ENCODE data around the gene VSIG2. TPM values are rescaled to one million over a fixed set of nuclear protein-coding genes. Genes with fewer than 3 reads are reported as not detected.

Gene VSIG2, protein sequence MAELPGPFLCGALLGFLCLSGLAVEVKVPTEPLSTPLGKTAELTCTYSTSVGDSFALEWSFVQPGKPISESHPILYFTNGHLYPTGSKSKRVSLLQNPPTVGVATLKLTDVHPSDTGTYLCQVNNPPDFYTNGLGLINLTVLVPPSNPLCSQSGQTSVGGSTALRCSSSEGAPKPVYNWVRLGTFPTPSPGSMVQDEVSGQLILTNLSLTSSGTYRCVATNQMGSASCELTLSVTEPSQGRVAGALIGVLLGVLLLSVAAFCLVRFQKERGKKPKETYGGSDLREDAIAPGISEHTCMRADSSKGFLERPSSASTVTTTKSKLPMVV
- total RNA-seq, result under 1 TPM; 0.31 to 0.34 TPM

DNA sequence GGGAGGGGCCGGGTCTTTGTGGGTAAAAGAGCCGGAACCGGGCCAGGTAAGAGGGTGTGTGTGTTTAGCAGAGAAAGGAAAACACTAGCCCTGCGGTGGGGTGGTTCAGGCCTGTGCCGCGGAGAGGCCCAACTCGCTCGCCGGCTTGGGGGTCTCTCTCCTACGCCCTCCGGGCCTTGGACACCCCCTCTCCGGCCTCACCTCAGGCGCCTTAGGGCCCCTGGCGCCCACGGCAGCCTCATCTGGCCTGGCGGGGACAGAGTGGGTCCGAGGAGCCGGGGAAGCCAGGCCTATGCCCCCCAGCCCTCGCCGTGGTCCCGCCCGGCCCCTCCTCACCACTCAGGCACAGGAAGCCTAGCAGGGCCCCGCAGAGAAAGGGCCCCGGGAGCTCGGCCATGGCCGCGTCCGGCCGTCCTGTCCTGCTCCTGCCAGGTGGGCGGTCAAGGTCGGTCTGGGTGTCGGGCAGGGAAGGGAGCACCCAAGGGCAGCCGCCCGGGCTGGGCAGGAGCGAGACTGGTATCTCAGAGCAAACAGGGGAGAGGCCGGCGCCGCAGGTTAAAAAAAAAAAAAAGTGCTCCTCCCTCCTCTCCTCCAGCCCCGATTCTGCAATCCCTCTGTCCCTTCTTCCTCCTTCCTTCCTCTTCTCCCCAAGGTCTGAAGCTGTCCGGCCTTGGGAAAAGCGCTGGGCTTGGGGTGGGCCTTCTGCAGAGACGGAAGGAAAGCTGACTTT is at the start of gene VSIG2:
Gene VSIG2, minus strand, starts transcription at position 515 of the 730 bp plus-strand sequence. Its CDS starts 118 bp downstream, at position 397.
- POLR2A ChIA-PET, result no interaction called here
- H3K4me1 Mint-ChIP-seq (ENCODE audit: low read depth), result no peaks in the 10 kb centered on the region
- H3K4me3 Mint-ChIP-seq, result peak within 1 kb of the TSS; percentile 48
- no peak for DNase-seq
- peaks cover 11% of the 10 kb centered on the region for H3K27me3 Mint-ChIP-seq
- intact Hi-C loops (cut with micrococcal nuclease), result no loop called here
- H3K9me3 Mint-ChIP-seq, result no peaks in the 10 kb centered on the region
- no peaks in the 10 kb centered on the region for H3K36me3 Mint-ChIP-seq
- peak within 1 kb of the TSS; percentile 38 for H3K27ac Mint-ChIP-seq
- CTCF ChIA-PET, result interaction anchor here (1.4 to 4.5 kb wide), 5 partner anchors 11 to 86 kb away, joined by 5 to 29 read pairs (median 7); partner anchors contain the start of gene ESAM

DNA sequence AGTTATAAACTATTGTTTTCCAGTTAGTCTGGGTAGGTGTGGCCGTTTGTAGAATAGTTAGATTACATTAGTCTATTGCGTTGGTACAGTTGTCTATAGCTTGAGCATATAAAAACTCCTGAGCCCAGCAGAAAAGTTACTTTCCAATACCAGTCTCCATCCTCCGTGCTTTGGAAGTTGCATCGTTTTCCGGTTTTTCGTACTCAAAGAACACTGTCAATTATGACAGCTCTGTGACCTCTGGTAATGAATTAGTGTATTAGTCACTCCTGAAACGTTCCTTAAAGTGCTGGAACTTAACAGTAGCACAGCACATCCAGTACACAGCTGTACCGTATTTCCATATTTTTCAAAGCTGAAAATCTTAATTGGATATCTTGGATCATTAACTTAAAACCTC is 49.0 kb upstream of the VSIG2 start:
- intact Hi-C loops (cut with micrococcal nuclease), result loop anchor here (2.0 kb wide), 1 partner anchor 76 kb away; no protein-coding TSS in a partner anchor
- H3K27me3 Mint-ChIP-seq, result no peaks in the 10 kb centered on the region
- H3K27ac Mint-ChIP-seq, result peak overlapping the region; percentile 94
- ChIA-PET CTCF (interaction anchor here (1.0 to 6.6 kb wide), 12 partner anchors 9 to 179 kb away, joined by 3 to 61 read pairs (median 7); partner anchors contain the start of genes ROBO3 and TBRG1), POLR2A (interaction anchor here (0.6 to 2.9 kb wide), 9 partner anchors 13 to 178 kb away, joined by 3 to 16 read pairs (median 4); partner anchors contain the start of genes ESAM, SIAE, SPA17 and TBRG1)
- peak overlapping the region; percentile 82 for H3K4me3 Mint-ChIP-seq
- H3K9me3 Mint-ChIP-seq, result no peaks in the 10 kb centered on the region
- H3K4me1 Mint-ChIP-seq (ENCODE audit: low read depth), result peaks cover 27% of the 10 kb centered on the region
- H3K36me3 Mint-ChIP-seq, result no peaks in the 10 kb centered on the region
- DNase-seq, result no peak

DNA sequence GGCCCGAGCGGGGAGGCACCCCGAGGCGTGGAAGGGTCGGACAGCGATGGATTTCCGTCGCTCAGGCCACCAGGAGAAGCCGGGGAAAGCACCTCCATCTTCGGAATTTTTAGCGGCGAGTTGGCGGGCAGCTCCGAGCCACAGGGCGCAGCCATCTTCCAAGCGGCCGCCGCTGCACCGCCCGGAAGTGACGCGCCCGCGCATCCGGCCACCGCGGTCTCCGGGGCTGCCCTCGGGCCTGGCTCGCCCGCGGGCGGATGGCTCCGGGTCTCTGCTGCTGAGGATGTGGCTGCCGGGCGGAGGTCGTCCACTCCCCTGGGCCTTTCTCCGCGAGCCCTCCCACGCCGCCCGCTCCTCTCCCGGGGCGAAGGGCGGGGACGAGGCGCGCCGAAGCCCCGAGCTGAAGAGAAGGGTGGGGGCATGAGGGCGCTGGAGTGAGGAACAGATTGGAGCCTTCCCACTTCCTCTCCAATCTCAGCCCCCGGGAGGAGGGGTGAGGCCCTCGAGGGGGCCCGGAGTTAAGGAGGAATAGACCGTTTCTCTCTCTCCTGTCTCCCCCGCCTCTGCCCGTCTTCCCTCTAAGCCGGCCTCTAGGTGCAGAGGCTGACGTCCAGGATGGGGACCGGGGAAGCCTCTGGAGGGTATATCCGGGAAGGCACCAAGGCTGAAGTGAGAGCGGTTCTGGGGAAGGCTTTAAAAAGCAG is 48.3 kb upstream of the VSIG2 start, which contains the start of gene MSANTD2:
Gene MSANTD2, minus strand, starts transcription at position 181 of the 704 bp plus-strand sequence. Its CDS starts 26 bp downstream, at position 155.
- Mint-ChIP-seq H3K4me1 (ENCODE audit: low read depth) (peaks cover 29% of the 10 kb centered on the region), H3K9me3 (no peaks in the 10 kb centered on the region), H3K27ac (peak within 1 kb of the TSS; percentile 94), H3K36me3 (no peaks in the 10 kb centered on the region), H3K27me3 (no peaks in the 10 kb centered on the region), H3K4me3 (peak within 1 kb of the TSS; percentile 89)
- ChIA-PET POLR2A (interaction anchor here (0.9 to 2.9 kb wide), 8 partner anchors 13 to 178 kb away, joined by 3 to 16 read pairs (median 4); partner anchors contain the start of genes SIAE, SPA17 and TBRG1), CTCF (interaction anchor here (1.0 to 6.6 kb wide), 15 partner anchors 8 to 178 kb away, joined by 3 to 61 read pairs (median 7); partner anchors contain the start of genes ROBO3 and TBRG1)
- intact Hi-C loops (cut with micrococcal nuclease), result loop anchor here (1.0 to 2.0 kb wide), 3 partner anchors 60 to 127 kb away; partner anchors contain the start of genes SIAE and SPA17
- peak; percentile 87 for DNase-seq

DNA sequence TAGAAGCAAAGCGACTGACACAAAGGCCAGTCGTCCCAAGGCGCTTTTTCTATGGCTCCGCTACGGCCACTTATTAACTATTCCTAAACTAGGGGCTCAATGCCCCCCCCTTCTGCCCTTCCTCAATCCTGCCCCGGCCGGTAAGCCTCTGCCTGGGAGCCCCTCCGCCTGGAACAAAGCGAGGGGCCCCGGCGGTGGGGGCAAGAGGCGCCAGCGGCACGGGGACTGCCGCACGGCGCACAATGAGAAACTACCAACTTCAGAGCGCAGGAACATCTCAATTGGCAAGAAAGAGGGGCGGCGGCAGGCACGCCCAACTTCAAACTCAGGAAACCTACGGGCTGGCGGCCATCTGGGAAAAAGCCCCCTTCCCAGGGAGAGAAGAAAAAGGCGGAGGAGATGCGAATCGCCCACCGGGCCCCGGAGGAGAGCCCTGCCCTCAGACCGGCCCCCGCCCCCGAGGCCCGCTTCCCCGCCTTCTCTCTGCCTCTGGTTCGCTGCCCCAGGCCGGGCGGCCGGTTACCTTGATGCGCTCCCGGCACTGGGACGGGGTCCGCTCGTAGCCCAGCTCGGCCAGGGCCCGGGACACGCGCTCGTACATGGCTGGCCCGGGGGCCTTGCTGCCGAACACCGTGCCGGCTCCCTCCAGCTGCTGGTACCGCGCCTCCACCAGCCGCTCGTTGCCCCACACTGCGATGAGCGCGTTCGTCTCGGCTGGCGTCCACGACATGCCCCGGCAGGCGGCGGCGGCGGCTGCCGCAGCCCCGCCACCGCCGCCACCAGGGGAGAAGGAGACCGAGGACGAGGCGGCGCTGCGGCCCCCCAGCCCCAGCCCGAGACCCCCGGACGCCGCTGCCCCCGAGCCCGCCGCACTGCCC is 47.5 kb upstream of the VSIG2 start:
- peaks cover 29% of the 10 kb centered on the region for H3K4me1 Mint-ChIP-seq (ENCODE audit: low read depth)
- intact Hi-C loops (cut with micrococcal nuclease), result loop anchor here (1.0 to 5.0 kb wide), 8 partner anchors 36 to 312 kb away; partner anchors contain the start of genes SIAE, SPA17, TBRG1 and TMEM218
- no peaks in the 10 kb centered on the region for H3K9me3 Mint-ChIP-seq
- no peaks in the 10 kb centered on the region for H3K27me3 Mint-ChIP-seq
- H3K27ac Mint-ChIP-seq, result peak overlapping the region; percentile 88
- DNase-seq, result peak; percentile 50
- ChIA-PET POLR2A (interaction anchor here (1.0 to 2.9 kb wide), 9 partner anchors 12 to 177 kb away, joined by 3 to 16 read pairs (median 5); partner anchors contain the start of genes SIAE, SPA17 and TBRG1), CTCF (interaction anchor here (1.0 to 6.6 kb wide), 15 partner anchors 8 to 177 kb away, joined by 3 to 61 read pairs (median 7); partner anchors contain the start of genes ROBO3, SIAE, SPA17 and TBRG1)
- peak overlapping the region; percentile 89 for H3K4me3 Mint-ChIP-seq
- no peaks in the 10 kb centered on the region for H3K36me3 Mint-ChIP-seq

DNA sequence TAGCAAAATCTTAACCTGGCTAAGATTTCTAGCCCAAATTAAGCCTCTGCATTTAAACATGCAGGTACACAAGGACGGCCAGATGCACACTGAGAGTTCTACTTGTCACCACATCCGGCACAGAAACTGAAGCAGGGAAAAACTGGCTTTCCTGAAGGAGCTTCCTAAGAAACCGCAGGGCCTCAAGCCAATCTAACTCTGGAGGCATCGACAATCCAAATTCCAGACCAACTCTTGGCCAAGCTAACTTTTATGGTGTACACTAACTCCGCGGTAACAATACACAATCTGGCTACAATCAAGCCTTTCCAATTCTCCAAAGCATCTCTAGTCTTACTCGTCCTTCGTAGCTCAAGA is 46.9 kb upstream of the VSIG2 start:
- Mint-ChIP-seq H3K4me1 (ENCODE audit: low read depth) (peaks cover 29% of the 10 kb centered on the region), H3K36me3 (no peaks in the 10 kb centered on the region), H3K4me3 (peak overlapping the region; percentile 89), H3K9me3 (no peaks in the 10 kb centered on the region), H3K27me3 (no peaks in the 10 kb centered on the region), H3K27ac (peak overlapping the region; percentile 88)
- DNase-seq, result no peak
- CTCF ChIA-PET, result interaction anchor here (1.3 to 6.6 kb wide), 7 partner anchors 35 to 129 kb away, joined by 3 to 61 read pairs (median 18); partner anchors contain the start of genes SIAE and SPA17
- intact Hi-C loops (cut with micrococcal nuclease), result loop anchor here (1.0 to 5.0 kb wide), 5 partner anchors 36 to 312 kb away; partner anchors contain the start of genes TBRG1 and TMEM218
- POLR2A ChIA-PET, result interaction anchor here (1.1 to 2.9 kb wide), 3 partner anchors 38 to 176 kb away, joined by 3 to 16 read pairs (median 5); partner anchors contain the start of genes SPA17 and TBRG1

DNA sequence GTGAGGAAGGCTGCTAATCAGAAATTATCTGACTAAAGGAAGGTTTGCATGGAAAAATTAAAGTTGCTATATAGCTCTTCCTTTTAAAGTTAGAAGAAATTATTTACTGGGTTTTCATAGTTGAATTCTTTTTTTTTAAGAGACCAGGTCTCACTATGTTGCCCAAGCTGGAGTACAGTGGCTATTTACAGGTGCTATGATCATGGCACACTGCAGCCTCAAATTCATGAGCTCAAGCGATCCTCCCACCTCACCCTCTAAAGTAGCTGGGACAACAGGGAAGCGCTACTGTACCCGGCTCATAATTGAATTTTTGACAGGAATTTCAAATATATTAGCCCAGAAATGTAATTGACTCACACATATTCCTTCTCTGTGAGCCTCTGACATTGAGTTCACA is 44.3 kb upstream of the VSIG2 start:
- Mint-ChIP-seq H3K4me1 (ENCODE audit: low read depth) (peaks cover 40% of the 10 kb centered on the region), H3K4me3 (no peak overlapping the region), H3K36me3 (no peaks in the 10 kb centered on the region), H3K27me3 (no peaks in the 10 kb centered on the region), H3K9me3 (no peaks in the 10 kb centered on the region), H3K27ac (no peak overlapping the region)
- DNase-seq, result no peak
- ChIA-PET POLR2A (no interaction called here), CTCF (interaction anchor here (0.6 to 1.5 kb wide), 5 partner anchors 9 to 127 kb away, joined by 3 to 5 read pairs (median 3); partner anchors contain the start of genes SIAE and SPA17)
- intact Hi-C loops (cut with micrococcal nuclease), result loop anchor here (5.0 kb wide), 1 partner anchor 174 kb away; the partner anchor contains the start of gene TBRG1

DNA sequence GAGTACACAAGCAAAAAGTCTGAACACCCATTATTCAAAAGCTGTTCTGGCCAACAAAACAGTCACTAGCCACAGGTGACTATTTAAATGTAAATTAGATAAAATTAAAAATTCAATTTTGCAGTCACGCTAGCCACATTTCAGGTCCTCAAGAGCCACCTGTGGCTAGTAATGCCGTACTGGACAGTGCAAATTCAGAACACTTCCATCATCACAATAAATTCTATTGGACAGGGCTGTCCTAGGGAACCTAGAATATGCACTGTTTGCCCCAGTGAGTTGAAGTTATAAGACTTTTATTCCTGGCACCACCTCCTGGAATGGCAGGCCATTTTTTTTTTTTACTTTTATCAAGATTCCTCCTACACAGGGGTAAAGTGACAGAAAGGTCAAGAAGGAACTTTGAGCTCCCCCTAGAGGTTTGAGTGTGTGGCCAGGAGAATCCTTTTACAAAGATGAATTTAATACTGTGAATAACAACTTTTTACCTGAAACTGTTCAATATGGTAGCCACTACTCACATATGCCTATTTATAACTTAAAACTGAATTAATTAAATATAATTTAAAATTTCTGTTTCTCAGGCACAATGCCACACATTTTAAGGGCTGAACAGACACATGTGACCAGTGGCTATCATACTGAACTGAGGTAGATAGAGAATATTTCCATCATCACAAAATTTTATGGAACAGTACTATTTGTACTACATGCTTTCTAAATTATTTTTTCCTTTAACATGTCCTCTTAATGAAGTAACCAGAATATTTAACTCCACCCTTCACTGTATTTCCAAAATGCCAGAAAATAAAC is 41.6 kb upstream of the VSIG2 start:
- ChIA-PET POLR2A (no interaction called here), CTCF (interaction anchor here (0.6 to 6.4 kb wide), 34 partner anchors 9 to 1094 kb away, joined by 3 to 51 read pairs (median 4); partner anchors contain the start of genes ESAM and SPA17)
- DNase-seq, result peak; percentile 17
- Mint-ChIP-seq H3K4me1 (ENCODE audit: low read depth) (peaks cover 31% of the 10 kb centered on the region), H3K9me3 (no peaks in the 10 kb centered on the region), H3K4me3 (no peak overlapping the region), H3K27ac (no peak overlapping the region), H3K36me3 (no peaks in the 10 kb centered on the region), H3K27me3 (no peaks in the 10 kb centered on the region)
- intact Hi-C loops (cut with micrococcal nuclease), result loop anchor here (1.0 kb wide), 1 partner anchor 124 kb away; no protein-coding TSS in a partner anchor

DNA sequence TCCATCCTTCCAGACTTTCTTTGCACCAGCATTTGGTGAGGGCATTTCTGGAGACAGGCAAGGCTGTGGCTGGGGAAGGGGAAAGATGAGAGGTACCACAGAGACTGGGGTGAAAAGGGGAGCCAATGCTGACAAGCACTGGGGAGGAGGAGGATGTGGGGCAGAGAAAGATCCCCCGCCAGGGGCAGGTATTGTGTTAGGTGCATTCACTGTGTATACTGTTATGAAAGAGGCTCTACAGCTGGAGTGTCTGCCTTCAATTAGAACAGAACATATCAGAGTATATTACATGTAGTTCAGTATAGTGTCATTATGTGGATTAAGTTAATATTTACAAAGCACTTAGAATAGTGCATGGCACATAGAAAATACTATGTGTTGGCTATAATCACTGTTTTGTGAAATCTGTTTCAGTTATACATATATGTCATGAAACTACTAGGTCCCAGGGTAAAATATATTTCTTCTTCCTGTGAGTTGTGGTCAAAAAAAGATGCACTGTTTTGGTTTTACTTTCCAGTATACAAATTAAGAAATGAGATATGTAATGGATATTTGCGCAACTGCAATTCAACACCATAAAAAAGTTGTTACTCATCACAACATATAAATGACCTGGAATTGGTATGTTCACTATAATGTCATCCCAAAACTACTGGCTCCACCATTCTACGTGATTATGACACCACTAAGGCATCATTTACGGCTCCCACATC is 39.7 kb upstream of the VSIG2 start:
- no peak for DNase-seq
- POLR2A ChIA-PET, result no interaction called here
- Mint-ChIP-seq H3K9me3 (no peaks in the 10 kb centered on the region), H3K36me3 (no peaks in the 10 kb centered on the region), H3K4me3 (no peak overlapping the region), H3K4me1 (ENCODE audit: low read depth) (peaks cover 20% of the 10 kb centered on the region), H3K27ac (no peak overlapping the region), H3K27me3 (no peaks in the 10 kb centered on the region)
- intact Hi-C loops (cut with micrococcal nuclease), result no loop called here
- CTCF ChIA-PET, result interaction anchor here (0.7 to 6.4 kb wide), 6 partner anchors 9 to 122 kb away, joined by 3 to 51 read pairs (median 4); partner anchors contain the start of genes ESAM and MSANTD2

DNA sequence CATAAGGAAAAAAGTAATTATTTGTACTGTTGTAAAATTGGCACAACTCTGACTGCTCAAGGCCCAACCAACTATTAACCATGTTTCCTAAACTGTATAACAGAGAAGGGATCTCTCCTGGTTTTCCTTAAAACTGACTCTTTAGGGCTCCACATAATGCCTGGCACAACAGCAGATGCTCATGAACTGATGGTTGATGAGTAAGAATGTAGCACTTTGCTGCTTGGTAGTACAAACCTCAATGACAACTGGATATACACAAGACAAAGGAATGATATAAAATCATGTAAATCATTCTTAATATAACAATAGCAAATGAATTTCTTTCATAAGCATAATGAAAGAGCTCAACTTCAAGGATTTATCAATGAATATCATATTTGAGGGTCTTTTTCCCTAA is 36.5 kb upstream of the VSIG2 start:
- peaks cover 19% of the 10 kb centered on the region for H3K4me1 Mint-ChIP-seq (ENCODE audit: low read depth)
- no peak for DNase-seq
- no peaks in the 10 kb centered on the region for H3K36me3 Mint-ChIP-seq
- ChIA-PET POLR2A (no interaction called here), CTCF (interaction anchor here (0.6 to 1.0 kb wide), 3 partner anchors 11 to 78 kb away, joined by 3 to 4 read pairs (median 4); partner anchors contain the start of gene MSANTD2)
- H3K9me3 Mint-ChIP-seq, result no peaks in the 10 kb centered on the region
- intact Hi-C loops (cut with micrococcal nuclease), result no loop called here
- H3K4me3 Mint-ChIP-seq, result no peak overlapping the region
- no peak overlapping the region for H3K27ac Mint-ChIP-seq
- no peaks in the 10 kb centered on the region for H3K27me3 Mint-ChIP-seq

Data from activated CD4-positive, alpha-beta memory T cell treated with anti-CD3 and anti-CD28 coated beads for 36 hours (primary cell).